Endodermal cell (in vitro differentiated cells): ENCODE results near the gene PPP1R9A. TPM values are rescaled to one million over a fixed set of nuclear protein-coding genes. Genes with fewer than 3 reads are reported as not detected.

ENCODE experiments used
- DNase-seq: peaks from one replicate; pipeline ENCODE4 v3.0.0-alpha.2; 2017
- H3K27ac ChIP-seq: 2 replicates; pipeline ENCODE4 v1.5.1; 2013; ENCODE audit warnings: mild to moderate bottlenecking, low read depth, low read length, moderate library complexity
- H3K27me3 ChIP-seq: 2 replicates; pipeline ENCODE4 v1.6.1; 2013; ENCODE audit warnings: mild to moderate bottlenecking, low read length, moderate library complexity; ENCODE audit not compliant: insufficient read depth, control insufficient read depth, poor library complexity, severe bottlenecking
- H3K36me3 ChIP-seq: 2 replicates; pipeline ENCODE4 v1.7.0; 2013; ENCODE audit warnings: mild to moderate bottlenecking, low read length, moderate library complexity; ENCODE audit not compliant: control insufficient read depth, insufficient read depth
- H3K4me1 ChIP-seq: one replicate; pipeline ENCODE4 v1.7.0; 2013; ENCODE audit warnings: low read length; ENCODE audit not compliant: control insufficient read depth, insufficient read depth
- H3K4me3 ChIP-seq: 2 replicates; pipeline ENCODE4 v1.5.1; 2013; ENCODE audit warnings: mild to moderate bottlenecking, low read length, moderate library complexity
- H3K9ac ChIP-seq: 2 replicates; pipeline ENCODE4 v1.6.1; 2013; ENCODE audit warnings: mild to moderate bottlenecking, low read length, moderate library complexity; ENCODE audit not compliant: poor library complexity, severe bottlenecking; ENCODE audit errors: extremely low read depth
- H3K9me3 ChIP-seq: 2 replicates; pipeline ENCODE4 v1.6.1; 2013; ENCODE audit warnings: mild to moderate bottlenecking, low read length, moderate library complexity; ENCODE audit not compliant: control insufficient read depth
- H3K27ac Mint-ChIP-seq: 2 replicates; pipeline ENCODE4 v1.8.0; 2020; ENCODE audit warnings: mixed read lengths
- H3K27me3 Mint-ChIP-seq: 2 replicates; pipeline ENCODE4 v1.8.0; 2021; ENCODE audit warnings: mild to moderate bottlenecking, mixed read lengths; ENCODE audit not compliant: insufficient read depth
- H3K36me3 Mint-ChIP-seq: 2 replicates; pipeline ENCODE4 v1.8.0; 2020; ENCODE audit warnings: low read depth, mixed read lengths
- H3K4me1 Mint-ChIP-seq: 2 replicates; pipeline ENCODE4 v1.8.0; 2020; ENCODE audit warnings: mixed read lengths
- H3K4me3 Mint-ChIP-seq: 2 replicates; pipeline ENCODE4 v1.8.0; 2020; ENCODE audit warnings: mild to moderate bottlenecking, moderate library complexity, mixed read lengths
- H3K9me3 Mint-ChIP-seq: 2 replicates; pipeline ENCODE4 v1.8.0; 2020; ENCODE audit warnings: mild to moderate bottlenecking, mixed read lengths
- CTCF ChIP-seq: fragments of 200-600 bp; sonication (generic); conservative IDR thresholded peaks from 2 replicates; pipeline ENCODE4 v1.5.0; 2021; ENCODE audit warnings: antibody characterized with exemption, mild to moderate bottlenecking
- WGBS, 2 experiments: methylation state at CpG; one replicate each; pipeline versions ENCODE4 v1.1.5 to v1.1.7; 2013; ENCODE audit warnings: missing lambda C conversion rate in 2 of 2, mixed read lengths in 1 of 2; ENCODE audit not compliant: insufficient coverage in 1 of 2, insufficient read length in 1 of 2; 5-methylcytosine and 5-hydroxymethylcytosine counted together
- total RNA-seq, 2 donors: library from RNA; stranded (reverse); fragmentation: NEBNext Ultra II Directional in 1 of 2; extraction: Animal tissue kit (Norgen Biotek cat#: 25700) in 1 of 2; gene quantifications; 2 replicates in 1 of 2; 3 replicates in 1 of 2; pipeline ENCODE4 v1.2.1, GENCODE V29; 2021

Gene PPP1R9A
- total RNA-seq, 2 donors from 2014 or later: 38.7 to 39.4 TPM

- no peaks in the 10 kb centered on the region for H3K27me3 Mint-ChIP-seq
- Histone ChIP-seq H3K4me1 (no peaks in the 10 kb centered on the region), H3K27me3 (no peaks in the 10 kb centered on the region), H3K27ac (no peak overlapping the region), H3K9ac (no peak overlapping the region), H3K9me3 (no peaks in the 10 kb centered on the region), H3K36me3 (no peaks in the 10 kb centered on the region), H3K4me3 (no peak overlapping the region)
- peaks cover 4% of the 10 kb centered on the region for H3K9me3 Mint-ChIP-seq
- peaks cover 5% of the 10 kb centered on the region for H3K4me1 Mint-ChIP-seq
- H3K27ac Mint-ChIP-seq: no peak overlapping the region
- no peak for DNase-seq
- no peak for TF ChIP-seq CTCF
- no peaks in the 10 kb centered on the region for H3K36me3 Mint-ChIP-seq
- H3K4me3 Mint-ChIP-seq: no peak overlapping the region
These were observed 427.7 kb downstream of the PPP1R9A start for GRCh38 chr7:95335093-95335492.

- no peak overlapping the region for H3K4me3 ChIP-seq
- DNase-seq: no peak
- Mint-ChIP-seq H3K36me3 (no peaks in the 10 kb centered on the region), H3K4me1 (peaks cover 11% of the 10 kb centered on the region), H3K4me3 (no peak overlapping the region), H3K9me3 (peaks cover 4% of the 10 kb centered on the region), H3K27ac (no peak overlapping the region), H3K27me3 (no peaks in the 10 kb centered on the region)
- no peaks in the 10 kb centered on the region for H3K27me3 ChIP-seq
- no peaks in the 10 kb centered on the region for H3K4me1 ChIP-seq
- H3K27ac ChIP-seq: no peak overlapping the region
- H3K9me3 ChIP-seq: no peaks in the 10 kb centered on the region
- H3K36me3 ChIP-seq: no peaks in the 10 kb centered on the region
- no peak for TF ChIP-seq CTCF
- no peak overlapping the region for H3K9ac ChIP-seq
- 94 to 96% methylated on average over 3 of the region's 3 CpGs for whole genome bisulfite sequencing, 2 experiments
These were observed 431.4 kb downstream of the PPP1R9A start for GRCh38 chr7:95338832-95339231.

- WGBS, 2 experiments: 14 to 62% methylated on average over 1 to 2 of the region's 2 CpGs
- no peak overlapping the region for H3K4me3 ChIP-seq
- TF ChIP-seq CTCF: no peak
- no peak for DNase-seq
- H3K9me3 ChIP-seq: no peaks in the 10 kb centered on the region
- Mint-ChIP-seq H3K27me3 (no peaks in the 10 kb centered on the region), H3K36me3 (no peaks in the 10 kb centered on the region), H3K4me1 (peaks cover 11% of the 10 kb centered on the region), H3K27ac (no peak overlapping the region), H3K9me3 (peaks cover 4% of the 10 kb centered on the region), H3K4me3 (no peak overlapping the region)
- no peaks in the 10 kb centered on the region for H3K4me1 ChIP-seq
- no peaks in the 10 kb centered on the region for H3K36me3 ChIP-seq
- H3K27me3 ChIP-seq: no peaks in the 10 kb centered on the region
- no peak overlapping the region for H3K9ac ChIP-seq
- no peak overlapping the region for H3K27ac ChIP-seq
These were observed 433.1 kb downstream of the PPP1R9A start for GRCh38 chr7:95340491-95340890.
